Fibroblast of gingiva (primary cell): ENCODE results near the gene RGL1.

Source experiments
- DNase-seq: peaks from one replicate; pipeline ENCODE4 v3.0.0-alpha.2; 2011; ENCODE audit warnings: low read depth

Gene RGL1

DNA sequence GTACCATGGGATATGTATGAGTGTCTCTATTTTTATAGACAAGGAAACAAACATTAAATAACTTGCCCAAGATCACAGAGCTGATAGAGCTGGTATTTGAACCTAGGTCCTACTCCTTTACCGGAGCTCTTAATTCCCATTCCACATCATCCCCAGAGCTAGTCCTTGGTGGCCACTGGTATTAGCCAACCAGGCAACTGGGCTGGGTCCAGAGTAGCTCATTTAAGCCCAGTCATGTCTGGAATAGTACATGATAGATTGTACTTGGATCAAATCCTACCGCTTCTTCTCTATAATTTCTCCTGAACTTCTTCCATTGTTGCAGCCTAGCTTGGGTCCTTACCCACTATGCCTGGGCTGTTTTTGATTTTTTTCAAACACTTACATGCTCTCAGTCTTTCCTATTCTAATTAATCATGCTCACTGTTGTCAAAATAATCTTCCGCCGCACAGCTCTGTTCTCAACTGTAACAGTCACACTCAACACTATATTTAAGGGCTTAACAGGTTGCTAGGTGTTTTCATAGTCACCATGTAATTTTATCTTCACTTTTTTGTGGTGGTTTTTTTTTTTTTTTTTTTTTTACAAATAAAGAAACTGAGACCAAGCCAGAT, 152.4 kb downstream of the RGL1 start:
- no peak for DNase-seq

DNA sequence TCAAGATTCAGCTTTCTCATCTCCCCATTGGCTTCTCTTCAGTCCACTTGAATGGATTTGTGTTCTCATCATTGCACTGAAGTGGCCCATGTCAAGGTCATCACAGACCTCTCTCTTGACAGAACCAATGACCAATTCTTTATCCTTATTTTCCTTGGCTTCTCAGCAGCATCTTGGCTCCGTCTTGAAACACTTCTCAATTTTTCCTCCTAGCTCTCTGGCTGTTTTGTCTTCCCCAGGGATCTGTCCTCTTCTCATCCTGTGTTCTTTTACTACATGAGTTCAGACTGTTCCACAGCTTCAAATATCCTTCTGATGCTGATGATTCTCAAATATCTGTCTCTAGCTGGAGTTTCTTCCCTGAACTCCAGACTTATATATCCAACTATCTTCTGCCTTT, 154.0 kb downstream of the RGL1 start:
- DNase-seq = peak; percentile 24

DNA sequence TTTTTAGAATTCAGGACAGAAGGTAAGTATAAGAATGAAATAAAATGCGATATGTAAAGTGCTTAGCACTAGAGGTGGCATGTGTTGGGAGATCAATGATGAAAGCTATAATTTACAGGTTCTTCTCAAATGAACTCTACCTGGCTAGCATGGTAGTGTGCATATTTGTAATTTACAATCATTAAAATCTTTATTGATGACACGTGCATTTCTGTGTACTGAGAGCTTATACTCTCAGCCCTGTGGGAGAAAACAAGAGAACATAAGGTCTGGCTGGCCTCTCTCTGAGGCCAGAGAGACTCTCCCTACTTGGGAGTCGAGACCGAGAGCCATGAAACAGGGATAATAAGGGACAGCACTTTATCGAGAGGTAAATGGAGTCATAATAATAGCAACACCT, 156.2 kb downstream of the RGL1 start:
- no peak for DNase-seq

DNA sequence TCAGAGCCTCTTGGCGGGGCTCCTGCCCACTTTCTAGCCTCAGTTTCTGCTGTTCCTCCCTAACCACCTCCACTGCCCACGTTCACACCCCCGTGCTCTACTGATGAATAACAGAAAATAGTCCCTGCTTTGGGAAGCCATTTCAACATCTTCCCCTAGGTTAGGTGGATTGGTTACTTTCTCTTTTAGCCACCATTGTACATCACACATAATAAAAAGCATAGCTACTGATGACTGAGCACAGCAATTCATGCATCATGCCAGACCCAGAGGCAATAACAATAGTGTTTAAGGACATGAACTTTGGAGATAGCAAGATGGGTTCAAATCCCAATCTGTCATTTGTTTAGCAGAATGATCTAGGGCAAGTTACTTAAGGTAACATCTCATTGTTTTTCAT, 158.0 kb downstream of the RGL1 start:
- no peak for DNase-seq

DNA sequence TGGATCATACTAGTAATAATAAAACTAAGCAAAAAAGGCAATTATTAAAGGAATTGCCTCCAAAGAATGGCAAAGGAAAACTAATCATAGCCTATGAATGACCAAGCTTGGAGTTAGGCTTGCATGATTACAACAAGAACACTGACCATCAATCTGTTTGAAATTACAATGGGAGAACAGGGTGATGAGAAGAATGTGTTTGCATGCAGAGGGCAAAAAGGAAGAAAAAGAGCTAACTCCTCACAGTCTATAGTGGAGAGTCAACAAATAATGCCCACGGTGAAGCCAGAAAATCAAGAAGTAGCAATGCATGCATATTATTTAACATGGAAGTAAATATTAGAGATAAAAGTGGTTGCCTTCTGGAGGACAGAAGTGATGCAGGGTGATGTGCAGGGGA, 160.8 kb downstream of the RGL1 start:
- DNase-seq = no peak

DNA sequence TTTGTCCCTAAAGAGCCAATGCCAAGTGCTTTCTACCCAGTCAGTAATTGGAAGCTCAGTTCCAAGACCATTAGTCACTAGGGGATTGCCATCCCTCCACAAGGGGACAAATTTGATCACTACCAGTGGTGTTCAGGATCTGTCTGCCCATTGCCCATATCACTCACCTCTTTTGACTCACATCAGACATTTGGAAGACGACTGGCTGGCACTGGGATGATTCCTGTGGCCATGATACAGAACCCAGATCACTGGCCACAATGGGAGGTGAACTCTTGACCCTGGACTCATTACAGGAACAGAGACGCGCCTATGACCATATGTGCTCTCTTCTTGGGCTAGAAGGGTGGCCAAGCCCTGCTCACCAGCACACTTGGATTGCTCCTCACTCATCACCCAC, 161.6 kb downstream of the RGL1 start:
- no peak for DNase-seq

DNA sequence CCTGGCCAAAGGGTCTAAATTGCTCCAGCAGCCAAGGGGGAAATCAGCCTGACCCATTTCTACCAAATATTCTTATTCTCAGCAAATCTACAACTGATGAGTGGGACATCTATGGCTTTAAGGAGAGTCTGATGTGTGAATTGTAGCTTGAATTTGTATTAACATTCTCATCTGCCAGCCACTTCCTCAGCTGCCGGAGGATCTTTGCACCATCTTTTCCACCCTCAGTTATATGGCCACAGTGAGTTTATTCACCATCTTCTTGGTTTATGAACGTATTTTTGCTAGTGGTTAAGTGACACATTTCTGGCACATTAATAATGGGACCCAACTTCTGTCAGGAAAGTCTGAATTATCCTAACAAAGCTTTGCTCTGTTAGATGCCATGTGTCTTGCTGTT, 163.0 kb downstream of the RGL1 start:
- DNase-seq = no peak

DNA sequence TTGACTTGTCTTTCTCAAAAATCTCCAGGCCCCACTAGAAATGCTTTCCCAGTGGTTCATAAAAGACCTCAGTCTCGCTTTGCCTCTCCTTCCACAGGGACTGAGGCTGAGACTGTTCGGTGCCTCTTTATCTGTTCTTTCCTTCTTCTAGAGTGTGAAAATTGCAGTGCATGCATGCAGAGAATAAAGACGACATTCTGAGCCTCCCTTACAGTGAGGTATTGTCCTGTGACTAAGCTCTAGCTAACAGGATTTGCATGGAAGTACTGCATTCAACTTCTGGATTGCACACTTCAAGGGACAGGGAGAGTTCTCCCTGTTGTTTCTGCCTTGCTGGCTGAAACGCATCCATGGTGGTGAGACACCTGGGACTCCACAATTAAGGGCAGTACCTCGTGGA, 163.5 kb downstream of the RGL1 start:
- no peak for DNase-seq

DNA sequence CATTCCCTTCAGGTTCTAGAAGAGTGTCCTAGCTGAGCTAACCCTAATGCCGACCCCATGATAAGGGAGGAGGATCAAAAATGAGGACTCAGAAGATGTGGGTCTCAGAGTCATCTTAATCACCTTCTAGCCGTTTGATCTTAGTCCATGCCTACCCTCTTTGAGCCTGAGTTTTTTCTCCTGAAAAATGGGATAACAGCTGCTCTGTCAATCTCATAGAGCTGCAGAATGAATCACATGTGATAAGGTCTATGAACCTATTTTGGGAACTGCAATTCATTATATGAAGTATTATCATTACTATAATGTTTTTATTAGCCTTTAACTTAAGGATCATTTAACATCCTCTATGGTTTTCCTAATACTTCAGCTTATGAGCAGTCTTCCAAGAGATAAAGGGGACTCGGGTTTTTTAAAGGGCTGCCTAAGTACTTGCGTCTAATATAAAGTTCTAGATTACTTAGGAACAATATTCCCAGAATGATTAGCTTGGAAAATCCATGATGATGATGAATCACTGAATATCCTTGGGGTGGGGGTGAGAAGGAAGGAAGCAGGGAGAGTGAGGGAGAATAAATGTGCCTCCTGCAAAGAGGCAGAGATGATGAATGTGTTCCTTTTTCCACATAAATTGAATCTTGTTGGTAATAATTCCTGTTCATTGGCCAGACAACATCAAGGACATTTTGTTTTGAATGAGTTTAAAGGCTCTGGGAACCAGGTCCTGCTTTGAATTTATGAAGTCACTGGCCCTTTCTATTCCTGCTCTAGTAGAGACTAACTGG, 165.8 kb downstream of the RGL1 start:
- DNase-seq = no peak

DNA sequence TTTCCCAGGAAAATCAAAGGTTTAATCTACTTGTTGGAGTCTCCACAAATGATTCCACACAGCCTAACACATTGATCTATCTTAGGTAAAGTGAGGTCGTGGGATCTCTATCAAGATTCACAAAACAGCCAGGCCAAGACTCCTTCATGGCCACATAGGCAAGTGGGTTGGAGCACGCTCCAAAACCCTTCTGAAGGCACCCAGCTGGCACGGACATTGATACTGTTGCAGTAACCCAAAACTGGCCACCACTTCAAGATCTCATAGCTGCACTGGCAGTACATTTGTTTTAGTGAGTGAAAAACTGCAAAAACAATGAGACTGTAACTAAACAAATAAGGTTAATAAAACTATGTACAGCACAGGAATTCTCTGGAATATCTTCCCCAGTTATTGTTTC, 170.7 kb downstream of the RGL1 start:
- DNase-seq = no peak

DNA sequence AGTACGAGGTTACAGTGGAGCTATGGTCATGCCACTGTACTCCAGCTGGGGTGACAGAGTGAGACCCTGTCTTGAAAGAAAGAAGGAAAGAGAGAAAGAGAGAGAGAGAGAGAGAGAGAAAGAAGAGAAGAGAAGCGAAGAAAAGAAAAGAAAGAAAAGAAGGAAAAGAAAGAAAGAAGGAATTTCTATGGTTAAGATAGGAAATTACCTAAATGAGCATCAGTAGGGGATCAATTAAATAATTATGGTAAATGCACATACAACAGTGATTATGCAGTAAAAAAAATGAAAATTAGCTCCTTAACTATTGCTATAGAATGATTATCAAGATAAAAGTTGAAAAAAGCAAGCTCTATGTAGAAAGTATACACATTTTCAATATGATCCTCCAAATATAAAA, 172.8 kb downstream of the RGL1 start:
- DNase-seq = no peak
